Fibroblast of peridontal ligament (primary cell): ENCODE data around the gene CNTNAP2.

Source experiments
- DNase-seq: peaks from one replicate; pipeline ENCODE4 v3.0.0-alpha.2; 2010; ENCODE audit errors: extremely low read depth

CNTNAP2 gene

DNA sequence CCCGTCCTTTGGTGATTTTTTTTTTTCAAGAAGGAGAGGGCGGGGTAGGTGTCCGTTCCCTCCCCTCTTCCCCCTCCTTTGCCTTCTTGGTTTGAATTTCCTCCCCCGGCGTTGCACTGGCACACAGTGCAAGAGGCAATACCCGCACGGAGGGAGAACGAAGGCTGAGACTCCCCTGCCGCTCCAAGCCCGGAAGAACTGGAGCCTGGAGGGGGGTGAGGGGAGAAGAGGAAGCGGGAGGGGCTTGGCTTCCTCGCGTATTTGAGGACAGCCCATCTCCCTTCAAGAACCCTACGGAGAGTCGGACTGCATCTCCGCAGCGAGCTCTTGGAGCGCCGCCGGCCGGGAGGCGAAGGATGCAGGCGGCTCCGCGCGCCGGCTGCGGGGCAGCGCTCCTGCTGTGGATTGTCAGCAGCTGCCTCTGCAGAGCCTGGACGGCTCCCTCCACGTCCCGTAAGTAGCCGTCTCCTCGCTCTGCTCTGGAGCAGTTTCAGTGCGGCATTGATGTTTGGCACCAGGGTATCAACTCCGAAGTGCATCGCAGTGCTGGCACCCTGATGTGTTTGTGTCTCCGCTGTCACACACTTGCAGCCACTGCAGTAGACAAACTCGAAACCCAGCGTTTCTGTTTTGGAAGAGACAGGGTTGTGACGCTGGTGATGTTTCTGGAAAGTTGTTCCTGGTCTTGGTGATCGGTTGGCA is at the start of gene CNTNAP2:
TSS of gene CNTNAP2 (plus strand) at position 281 of the 702 bp plus-strand sequence. CDS start at position 357, 76 bp downstream.
- peak; percentile 46 for DNase-seq

DNA sequence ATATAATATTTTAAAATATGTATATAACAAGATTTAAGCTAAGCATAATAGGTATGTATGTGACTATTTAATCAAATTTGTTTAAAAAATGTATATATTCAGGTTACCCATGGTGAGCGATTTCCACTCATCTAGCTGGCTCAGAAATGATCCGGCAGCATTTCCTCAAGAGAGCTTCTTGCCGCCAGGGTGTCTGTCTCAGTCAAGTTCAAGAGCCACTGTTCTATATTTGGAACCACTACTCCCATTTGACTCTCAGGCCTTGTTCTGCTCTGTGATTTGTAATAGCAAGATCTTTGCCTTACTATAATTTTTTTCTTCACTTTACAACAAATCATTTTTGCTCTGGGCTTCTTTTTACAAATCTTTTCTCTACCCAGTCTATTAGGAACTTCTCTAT is 48.7 kb upstream of the CNTNAP2 start:
- no peak for DNase-seq

DNA sequence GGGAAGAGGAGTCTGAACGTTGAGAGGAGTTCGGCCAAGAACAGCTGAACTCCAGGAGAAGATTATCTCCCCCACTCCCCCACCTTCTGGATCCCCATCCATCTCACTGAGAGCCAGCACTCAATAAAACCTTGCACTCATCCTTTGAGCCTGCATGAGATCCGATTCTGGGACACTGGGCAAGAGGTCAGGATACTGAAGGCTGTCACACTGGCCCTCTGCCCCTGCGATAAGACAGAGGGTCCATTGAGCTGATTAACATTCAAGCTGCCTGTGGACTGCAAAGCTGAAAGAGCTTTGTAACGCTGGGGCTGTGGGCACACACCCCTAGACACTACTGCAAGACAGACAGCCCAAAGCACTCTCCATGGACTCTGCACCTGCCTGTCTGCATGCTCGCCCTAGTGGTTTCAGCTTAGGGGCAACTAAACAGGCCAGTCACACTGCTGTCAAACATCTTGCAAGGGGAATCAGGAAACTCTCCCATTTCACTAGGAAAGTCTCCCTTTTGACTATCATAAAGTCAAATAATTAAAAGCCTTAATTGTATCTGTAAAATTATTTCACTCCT is 42.3 kb upstream of the CNTNAP2 start:
- no peak for DNase-seq

DNA sequence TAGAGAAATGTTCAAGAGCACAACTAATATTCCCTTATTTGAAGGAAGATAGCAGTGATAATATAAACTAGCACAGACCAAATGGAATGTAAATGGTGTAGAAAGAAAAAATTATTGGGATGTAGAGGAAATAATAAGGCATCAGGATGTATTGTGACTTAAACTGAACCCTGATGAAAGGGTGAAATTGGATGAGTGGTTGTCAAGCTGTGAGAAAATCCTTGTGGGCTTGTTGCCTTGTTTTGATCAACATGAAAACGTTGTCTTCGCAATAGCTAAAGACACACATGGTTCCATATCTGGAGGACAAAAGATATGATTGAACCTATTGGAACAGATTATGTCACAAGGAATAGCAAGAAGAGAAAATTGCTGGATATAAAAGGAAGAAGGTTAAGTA is 40.3 kb upstream of the CNTNAP2 start:
- DNase-seq: no peak

DNA sequence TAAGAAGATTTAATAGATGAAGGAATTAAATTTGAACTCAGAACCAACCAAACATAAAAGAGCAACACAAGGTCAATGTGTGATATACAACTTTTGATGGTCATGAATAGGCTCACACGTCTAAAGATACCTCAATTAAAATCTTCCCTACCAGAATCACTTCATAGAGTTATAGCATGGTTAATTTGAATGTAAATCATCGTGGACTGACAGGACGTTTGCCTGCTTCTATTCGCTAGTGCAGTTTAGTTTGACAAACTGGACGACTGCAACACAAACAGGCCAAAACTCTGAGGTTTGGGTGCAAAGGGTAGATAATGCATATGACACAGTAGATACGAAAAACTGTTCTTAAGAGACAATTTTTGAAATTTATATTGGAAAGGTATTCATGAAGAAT is 32.5 kb upstream of the CNTNAP2 start:
- no peak for DNase-seq

DNA sequence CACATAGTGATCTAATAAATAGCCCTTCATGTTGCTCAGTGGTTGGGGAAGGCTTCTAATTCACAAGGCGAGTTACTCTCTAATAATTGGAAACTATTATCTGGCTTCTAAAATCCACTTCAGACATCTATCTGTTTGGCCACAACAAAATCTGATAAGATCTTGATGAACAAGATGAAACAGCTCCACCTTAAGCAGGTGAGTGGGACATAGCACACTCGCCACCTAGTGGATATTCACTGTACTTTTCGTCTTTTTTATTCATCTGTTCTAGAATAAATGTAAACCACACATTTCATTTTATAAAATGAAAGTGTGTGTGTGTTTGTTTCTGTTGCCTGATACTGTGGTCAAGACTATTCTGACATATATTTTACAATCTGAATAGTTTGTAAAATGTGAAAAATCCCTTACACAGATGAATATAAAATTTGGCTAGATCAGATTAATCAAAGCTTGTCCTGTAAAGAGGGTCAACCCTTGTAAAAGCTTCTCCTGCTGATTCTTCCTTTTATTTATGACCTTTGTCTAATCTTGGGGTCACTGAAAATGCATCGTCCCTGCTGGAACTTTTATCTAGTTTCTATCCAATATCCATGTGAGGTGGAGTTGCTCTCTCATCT is 26.5 kb upstream of the CNTNAP2 start:
- DNase-seq: peak; percentile 12

DNA sequence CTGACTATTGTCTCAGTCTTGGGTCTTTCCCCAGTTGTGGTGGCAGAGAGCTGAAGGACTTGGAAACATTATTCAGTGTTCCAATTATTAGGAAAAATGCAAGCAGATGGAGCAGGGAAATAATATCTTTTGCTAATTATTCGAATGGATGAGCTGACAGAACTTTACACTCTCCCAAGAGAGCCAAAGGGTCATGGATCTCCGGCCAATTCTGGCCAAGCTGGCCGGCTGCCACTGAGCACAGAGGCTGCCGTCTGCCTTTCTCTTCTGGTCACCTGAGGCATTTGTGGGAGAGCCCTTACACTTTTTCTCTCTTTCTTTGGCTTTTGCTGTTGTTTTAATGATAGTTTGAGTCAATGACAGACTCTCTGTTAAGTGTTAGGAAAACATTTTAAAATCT is 22.2 kb upstream of the CNTNAP2 start:
- DNase-seq: no peak

DNA sequence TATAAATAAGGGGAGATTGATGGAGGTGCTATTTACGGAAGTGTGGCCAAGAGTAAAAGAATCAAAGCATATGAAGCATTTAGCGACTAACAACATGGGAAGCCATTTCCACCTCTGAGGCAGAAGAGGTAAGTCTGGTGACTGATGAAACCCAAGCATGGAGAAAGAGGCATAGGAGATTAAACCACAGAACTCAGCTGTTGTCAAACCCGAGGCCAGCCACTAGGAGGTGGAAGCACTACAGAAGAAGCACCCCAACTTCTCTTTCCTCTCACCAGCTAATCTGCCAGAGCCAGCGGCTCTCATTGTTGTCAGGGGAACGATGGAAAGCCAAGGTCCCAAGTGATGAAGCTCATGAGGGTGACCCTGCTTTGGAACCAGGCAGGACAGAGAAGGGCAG is 19.6 kb upstream of the CNTNAP2 start:
- DNase-seq: no peak

DNA sequence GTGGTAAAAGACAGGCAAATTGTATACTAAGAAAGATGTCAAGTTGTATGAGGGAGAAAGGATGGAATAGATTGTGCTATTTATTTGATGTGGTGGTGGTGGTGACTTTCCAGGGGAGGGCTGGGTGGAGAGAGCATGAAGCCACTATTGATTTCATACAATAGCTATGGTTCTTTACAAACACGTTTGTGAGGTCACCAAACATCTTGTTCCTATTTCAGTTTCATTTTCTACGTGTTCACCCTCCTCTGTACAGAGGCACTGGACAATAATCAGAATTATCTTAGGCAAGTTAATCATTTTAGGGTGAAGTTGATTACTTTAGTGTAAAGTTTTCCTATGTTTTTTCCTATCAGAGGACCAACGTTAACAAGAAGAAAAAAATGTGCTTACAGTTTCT is 10.3 kb upstream of the CNTNAP2 start:
- DNase-seq: no peak

DNA sequence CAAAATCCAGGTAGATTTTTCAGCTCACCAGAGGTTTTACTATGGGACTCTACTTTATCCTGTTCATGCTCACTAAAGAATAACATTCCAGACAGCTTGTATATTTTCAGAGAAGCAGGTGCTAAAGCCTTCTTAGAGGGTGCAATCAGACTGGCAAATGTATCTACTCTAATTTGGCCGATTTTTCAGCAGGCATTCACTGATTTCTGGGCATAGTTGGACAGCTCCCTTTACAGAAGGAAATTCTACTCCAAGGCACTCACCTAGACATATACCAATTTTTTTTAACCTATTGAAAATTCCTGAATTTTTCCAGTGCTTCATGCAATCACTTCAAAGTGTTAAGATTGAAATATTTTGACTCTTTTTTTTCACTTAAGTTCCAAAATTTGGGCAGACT is 3.8 kb upstream of the CNTNAP2 start:
- no peak for DNase-seq

DNA sequence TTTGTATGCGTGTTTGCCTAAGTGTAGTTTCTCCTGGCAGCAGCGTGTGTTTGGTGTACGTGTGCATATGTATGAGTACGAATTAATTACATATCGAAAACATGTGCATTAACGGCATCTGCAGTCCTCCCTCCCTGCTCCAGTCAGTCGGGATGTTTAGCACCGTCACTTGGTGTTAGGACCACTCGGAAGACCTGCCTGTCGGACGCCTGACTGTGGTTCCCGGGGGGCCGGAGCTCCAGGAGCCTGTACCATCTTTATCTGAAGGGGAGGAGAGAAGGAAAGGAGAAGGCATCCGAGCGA is 1.1 kb upstream of the CNTNAP2 start:
- DNase-seq: no peak

DNA sequence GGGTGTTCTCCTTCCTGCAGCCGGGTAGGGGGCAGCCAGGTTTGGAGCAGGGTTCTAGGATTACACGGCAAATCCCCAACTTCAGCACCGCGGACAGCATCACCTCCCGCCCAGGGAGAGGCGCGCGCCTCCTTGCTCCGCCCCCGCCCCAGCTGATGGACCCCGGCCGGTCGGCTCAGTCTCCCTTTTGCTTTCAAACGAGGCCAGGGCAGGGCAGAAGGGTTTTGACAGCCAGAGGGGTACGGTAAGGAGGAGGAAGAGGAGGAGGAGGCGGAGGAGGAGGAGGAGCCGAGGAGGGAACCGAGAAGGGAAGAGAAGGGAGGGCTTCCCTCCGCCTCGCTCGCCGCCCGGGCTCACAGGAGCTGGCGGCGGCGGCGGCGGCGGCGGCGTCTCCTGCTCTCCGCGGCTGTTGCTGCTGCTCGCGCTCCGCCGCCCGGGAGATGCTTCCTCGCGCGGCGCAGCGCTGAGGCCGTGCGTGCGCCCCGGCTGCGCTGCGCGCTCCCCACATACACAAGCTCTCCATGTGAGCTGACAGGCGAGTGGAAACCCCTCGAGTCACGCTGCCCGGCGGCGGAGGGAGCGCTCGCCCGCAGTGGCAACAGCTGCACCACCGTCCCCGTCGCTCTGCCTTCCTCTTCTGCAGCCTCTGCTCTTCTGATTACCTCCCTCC is 615 bp upstream of the CNTNAP2 start:
- DNase-seq: peak; percentile 45

DNA sequence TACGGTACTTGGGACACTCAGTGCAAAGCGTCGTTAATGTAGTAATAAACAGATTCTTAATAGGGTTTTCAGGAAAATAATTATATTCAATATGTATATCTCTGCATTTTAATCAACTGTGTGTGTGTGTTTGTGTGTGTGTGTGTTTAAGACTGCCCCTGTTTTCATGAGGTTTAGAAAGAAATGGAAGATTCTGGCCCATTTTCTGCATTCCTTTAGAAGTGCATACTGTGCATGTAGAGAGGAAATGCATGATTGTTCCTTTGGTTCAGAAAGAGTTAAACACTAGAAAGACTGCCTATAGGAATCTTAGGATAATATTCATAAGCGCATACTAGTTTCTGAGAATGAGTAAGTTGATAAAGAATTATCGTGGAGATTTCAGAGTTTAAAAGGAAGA is 975 bp downstream of the CNTNAP2 start:
- no peak for DNase-seq

DNA sequence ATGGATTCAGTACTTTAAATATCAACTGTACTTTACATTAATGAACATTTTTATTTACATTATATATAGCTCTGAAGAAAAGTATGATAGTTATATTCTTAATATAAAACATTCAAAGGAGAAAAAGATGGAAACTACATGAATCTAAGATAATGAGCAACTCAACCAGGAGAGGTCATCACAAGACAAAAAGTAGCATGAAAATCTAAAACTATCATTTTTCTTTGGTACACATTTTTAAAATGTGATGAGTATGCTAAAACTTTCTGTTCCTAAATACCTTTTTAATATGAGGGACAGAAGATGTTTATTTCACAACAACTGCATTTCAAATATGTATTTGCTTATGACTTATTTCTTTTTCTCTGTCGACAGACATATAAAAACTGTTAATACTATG is 2.4 kb downstream of the CNTNAP2 start:
- peak; percentile 30 for DNase-seq

DNA sequence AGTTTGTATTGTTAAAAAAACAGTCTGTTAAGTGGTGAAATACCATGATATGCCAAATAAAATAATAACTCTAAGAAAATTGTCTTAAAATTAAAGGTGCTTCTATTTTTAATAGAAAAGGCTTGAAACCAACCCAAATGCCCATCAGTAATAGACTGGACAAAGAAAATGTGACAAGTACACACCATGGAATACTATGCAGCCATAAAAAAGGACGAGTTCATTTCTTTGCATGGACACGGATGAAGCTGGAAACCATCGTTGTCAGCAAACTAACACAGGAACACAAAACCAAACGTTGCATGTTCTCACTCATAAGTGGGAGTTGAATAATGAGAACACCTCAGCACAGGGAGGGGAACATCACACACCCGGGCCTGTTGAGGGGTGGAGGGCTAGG is 7.1 kb downstream of the CNTNAP2 start:
- no peak for DNase-seq

DNA sequence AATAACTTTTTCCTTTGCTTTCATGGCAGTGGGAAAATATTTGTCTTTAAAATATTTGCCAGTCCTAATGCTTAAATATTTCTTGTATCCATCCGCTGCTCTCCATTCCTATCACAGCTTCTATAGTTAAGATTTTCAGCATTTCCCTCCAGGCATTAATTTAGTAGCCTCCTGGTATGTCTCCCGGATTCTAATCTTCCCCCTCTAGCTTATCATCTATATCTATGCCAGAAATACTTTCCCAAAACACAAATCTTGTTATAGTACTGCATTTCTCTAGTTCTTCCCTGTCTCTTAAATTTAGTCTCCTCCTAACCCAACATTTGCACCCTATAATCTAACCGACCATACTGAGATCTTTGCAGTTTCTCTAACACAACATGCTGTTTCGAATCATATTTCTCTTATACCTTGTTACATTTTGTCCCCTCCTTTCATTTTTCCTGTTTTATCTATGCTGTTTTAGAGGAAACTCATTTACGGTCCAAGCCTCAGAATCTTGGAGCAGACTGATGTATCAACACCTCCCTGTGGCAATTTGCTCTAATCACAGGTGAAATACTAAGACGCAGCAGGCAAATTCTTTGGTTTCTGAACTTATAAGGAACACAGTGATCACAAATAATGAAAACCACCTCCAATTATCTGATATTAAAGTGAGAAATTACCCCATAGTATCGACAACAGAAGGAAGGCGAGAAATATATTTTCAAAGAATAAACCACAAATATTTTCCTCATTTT is 10.3 kb downstream of the CNTNAP2 start:
- DNase-seq: no peak

DNA sequence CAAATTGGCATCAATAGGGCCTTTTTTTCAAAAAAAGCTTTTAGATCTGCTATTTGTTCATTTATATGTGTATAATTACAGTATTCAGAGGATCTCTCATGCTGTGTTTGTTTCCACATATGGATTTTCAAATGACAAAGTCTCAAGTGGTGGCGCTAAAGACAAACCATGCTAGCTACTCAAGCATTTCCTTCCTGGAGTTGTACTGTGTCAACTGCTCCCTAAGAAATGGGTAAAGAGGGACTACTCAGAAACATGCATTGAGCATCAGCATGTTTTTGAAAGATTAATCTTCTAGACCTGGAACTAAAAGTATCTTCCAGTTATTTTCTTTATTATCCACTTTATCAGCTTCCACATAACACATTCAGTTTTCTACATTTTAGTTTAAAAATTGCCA is 12.7 kb downstream of the CNTNAP2 start:
- no peak for DNase-seq

DNA sequence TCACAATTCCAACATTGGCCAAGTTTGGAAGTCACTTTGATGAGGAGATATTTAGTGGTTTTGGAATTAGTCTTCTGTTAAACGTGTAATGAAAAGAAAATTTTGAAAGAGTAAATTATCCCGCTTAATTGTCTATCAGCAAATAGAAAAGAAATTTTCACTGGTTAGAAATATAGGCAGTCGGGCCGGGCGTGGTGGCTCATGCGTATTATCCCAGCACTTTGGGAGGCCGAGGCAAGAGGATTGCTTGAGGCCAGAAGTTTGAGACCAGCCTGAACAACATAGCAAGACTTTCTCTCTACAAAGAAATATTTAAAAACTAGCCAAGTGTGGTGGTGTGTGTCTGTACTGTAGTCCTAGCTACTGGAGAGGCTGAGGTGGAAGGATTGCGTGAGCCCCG is 13.4 kb downstream of the CNTNAP2 start:
- DNase-seq: no peak

DNA sequence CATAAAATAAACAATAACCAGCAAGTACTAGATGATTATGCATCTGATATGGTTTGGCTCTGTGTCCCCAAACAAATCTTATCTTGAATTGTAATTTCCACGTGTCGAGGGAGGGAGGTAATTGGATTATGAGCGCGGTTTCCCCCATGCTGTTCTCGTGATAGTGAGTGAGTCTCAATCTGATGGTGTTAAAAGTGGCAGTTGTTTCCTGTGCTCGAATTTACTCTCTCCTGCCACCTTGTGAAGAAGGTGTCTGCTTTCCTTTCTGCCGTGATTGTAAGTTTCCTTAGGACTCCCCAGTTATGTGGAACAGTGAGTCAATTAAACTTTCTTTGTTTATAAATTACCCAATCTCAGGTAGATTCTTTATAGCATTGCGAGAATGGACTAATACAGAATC is 15.1 kb downstream of the CNTNAP2 start:
- no peak for DNase-seq

DNA sequence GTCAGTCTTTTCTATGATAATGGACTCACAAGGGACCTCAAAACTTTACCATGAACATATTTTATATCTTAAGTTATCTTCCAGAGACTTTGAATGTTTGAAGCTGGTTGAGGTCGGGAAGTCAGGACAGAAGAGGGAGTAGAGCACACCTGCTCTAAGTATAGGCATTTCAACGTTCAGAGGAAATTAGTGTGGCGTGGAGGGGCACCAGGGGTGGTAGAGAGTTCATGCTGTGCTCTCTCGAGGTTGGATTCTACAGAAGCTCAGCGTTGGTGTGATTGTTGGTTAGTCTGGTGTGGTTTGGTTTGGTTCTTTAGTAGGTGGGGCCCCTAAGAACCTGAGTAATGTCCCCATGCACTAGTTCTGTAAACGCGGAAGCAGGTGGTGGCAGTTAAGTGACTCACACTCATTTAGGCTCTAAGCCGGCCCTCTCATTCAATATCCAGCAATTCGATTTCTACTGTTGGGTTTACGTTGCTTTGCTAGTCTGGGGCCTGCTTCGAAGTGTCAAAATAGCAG is 19.8 kb downstream of the CNTNAP2 start:
- no peak for DNase-seq

DNA sequence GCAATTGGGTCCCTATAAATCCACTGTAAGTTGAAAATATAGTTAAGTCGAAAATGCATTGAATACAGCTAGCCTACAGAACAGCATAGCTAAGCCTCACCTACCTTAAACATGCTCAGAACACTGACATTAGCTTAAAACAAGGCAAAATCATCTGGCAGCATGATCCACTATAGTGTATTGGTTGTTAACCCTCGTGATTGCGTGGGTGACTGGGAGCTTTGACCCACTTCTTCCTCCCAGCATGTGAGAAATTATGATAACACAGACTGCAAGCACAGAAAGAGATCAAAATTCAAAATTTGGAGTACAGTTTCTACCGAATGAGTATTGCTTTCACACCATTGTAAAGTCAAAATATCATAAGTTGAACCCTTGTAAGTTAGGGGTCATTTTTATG is 22.3 kb downstream of the CNTNAP2 start:
- DNase-seq: no peak

DNA sequence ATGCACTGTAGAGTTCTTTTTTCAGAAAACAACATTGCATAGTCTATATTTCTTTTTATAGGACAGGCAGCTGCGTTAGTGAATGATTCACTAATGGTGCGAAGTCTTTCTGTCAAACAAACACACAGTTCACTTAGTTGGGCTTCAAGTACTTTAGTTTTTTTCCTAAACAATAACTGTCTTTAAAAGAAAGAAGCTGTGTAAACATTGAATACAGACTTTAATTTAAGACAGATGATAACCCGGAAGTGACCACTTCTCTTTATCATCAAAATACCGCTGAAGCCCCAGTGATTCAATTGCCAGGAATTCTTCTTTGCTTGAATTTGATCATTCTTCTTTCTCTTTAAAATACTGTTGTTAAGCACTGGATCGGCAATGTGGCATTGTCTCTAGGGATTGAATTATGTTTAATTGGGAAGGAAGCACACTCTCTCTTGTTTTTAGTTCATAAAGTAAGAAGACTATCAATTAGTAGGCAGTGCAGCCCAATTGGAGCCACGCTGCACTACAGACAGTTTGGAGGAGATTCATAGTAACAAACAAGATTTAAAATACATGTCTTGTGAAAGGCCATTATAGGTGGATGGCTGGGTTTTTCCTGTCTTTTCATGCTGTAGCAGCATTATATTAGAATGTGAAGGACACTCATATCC is 30.4 kb downstream of the CNTNAP2 start:
- DNase-seq: peak; percentile 86
